Smooth muscle cell (in vitro differentiated cells): ENCODE measurements around the gene RIN3. TPM values are rescaled to one million over a fixed set of nuclear protein-coding genes. Genes with fewer than 3 reads are reported as not detected.

Source experiments
- DNase-seq: peaks from one replicate; lab custom pipeline; 2025; ENCODE audit not compliant: unreplicated experiment; lab: John Stamatoyannopoulos, UW
- H2AFZ ChIP-seq: fragments of 200-600 bp; sonication (generic); 2 replicates; pipeline ENCODE4 v1.6.0; 2016; ENCODE audit warnings: antibody characterized with exemption, low read depth, mild to moderate bottlenecking
- H3F3A ChIP-seq: fragments of 200-600 bp; sonication (generic); 2 replicates; pipeline ENCODE4 v1.6.0; 2017; ENCODE audit warnings: antibody characterized with exemption, low read depth
- H3K27ac ChIP-seq: fragments of 200-600 bp; sonication (generic); 2 replicates; pipeline ENCODE4 v1.5.1; 2016; ENCODE audit warnings: low read depth, mild to moderate bottlenecking
- H3K27me3 ChIP-seq: fragments of 200-600 bp; sonication (generic); 2 replicates; pipeline ENCODE4 v1.6.1; 2016; ENCODE audit warnings: low read depth, mild to moderate bottlenecking
- H3K36me3 ChIP-seq: fragments of 200-600 bp; sonication (generic); 2 replicates; pipeline ENCODE4 v1.5.1; 2016; ENCODE audit warnings: low read depth
- H3K4me1 ChIP-seq: fragments of 200-600 bp; sonication (generic); 2 replicates; pipeline ENCODE4 v1.5.1; 2016; ENCODE audit warnings: low read depth
- H3K4me2 ChIP-seq: fragments of 200-600 bp; sonication (generic); 2 replicates; pipeline ENCODE4 v1.6.0; 2016; ENCODE audit warnings: mild to moderate bottlenecking
- H3K4me3 ChIP-seq: fragments of 200-600 bp; sonication (generic); 2 replicates; pipeline ENCODE4 v1.5.1; 2016; ENCODE audit warnings: mild to moderate bottlenecking
- H3K79me2 ChIP-seq: fragments of 200-600 bp; sonication (generic); 2 replicates; pipeline ENCODE4 v1.6.0; 2016; ENCODE audit warnings: low read depth, mild to moderate bottlenecking
- H3K9ac ChIP-seq: fragments of 200-600 bp; sonication (generic); 2 replicates; pipeline ENCODE4 v1.6.0; 2016; ENCODE audit warnings: low read depth
- H3K9me3 ChIP-seq: fragments of 200-600 bp; sonication (generic); replicated peaks from 2 replicates; pipeline ENCODE4 v1.5.1; 2016; ENCODE audit warnings: low read depth
- H4K20me1 ChIP-seq: fragments of 200-600 bp; sonication (generic); 2 replicates; pipeline ENCODE4 v1.6.0; 2016; ENCODE audit warnings: low read depth
- WGBS: methylation state at CpG from one replicate; pipeline ENCODE4 v1.1.7; 2016; ENCODE audit warnings: low lambda C conversion rate; 5-methylcytosine and 5-hydroxymethylcytosine counted together
- polyA plus RNA-seq: library from polyadenylated mRNA; unstranded; fragments of >200 nt; fragmentation: Nextera tagmentation; extraction: Ambion mirVana; gene quantifications from 2 replicates; pipeline ENCODE4 v1.2.1, GENCODE V29; 2016
- total RNA-seq: library from RNA; depleted of rRNA; stranded (reverse); fragments of >200 nt; gene quantifications from 2 replicates; pipeline ENCODE4 v1.2.3, GENCODE V29; 2014
- TF ChIP-seq, protein P1 (sequence below): fragments of 200-600 bp; sonication (generic); IDR thresholded peaks from 2 replicates; pipeline ENCODE4 v1.5.1; 2017; ENCODE audit warnings: borderline replicate concordance, mild to moderate bottlenecking, antibody characterized with exemption; ENCODE audit not compliant: insufficient read depth, poor library complexity, severe bottlenecking

Gene RIN3
- total and polyA plus RNA-seq, 2 experiments from 2014 or later = 2.7 to 3.8 TPM

DNA sequence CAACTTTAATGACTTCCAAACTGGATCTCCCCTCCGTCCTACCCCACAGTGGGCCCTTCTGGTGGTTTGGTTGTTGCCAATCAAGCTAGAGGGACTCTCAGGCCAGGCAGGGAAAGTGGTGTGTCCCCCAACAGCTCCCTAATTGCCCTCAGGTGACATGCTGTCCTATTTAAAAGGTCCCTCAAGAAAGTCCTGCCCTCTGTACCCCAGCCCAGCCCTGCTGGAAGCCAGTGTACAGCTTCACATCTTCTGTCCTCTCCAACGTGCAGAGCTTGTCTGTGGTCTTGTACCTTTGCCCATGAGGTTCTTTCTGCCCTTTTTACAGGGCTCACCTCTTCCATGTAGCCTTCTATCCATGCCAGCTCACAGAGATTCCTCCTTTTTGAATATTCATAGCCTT, 4.2 kb downstream of the RIN3 start:
- no peak overlapping the region for H2AFZ ChIP-seq
- H3K27me3 ChIP-seq = peaks cover 4% of the 10 kb centered on the region
- H3K9me3 ChIP-seq = no peaks in the 10 kb centered on the region
- WGBS = 90% methylated on average over 2 of the region's 2 CpGs
- no peak overlapping the region for H3K27ac ChIP-seq
- DNase-seq = no peak
- H3K36me3 ChIP-seq = no peaks in the 10 kb centered on the region
- no peaks in the 10 kb centered on the region for H3K4me1 ChIP-seq
- H3K9ac ChIP-seq = no peak overlapping the region
- H3K4me3 ChIP-seq = no peak overlapping the region
- H4K20me1 ChIP-seq = no peaks in the 10 kb centered on the region
- TF ChIP-seq, protein P1, sequence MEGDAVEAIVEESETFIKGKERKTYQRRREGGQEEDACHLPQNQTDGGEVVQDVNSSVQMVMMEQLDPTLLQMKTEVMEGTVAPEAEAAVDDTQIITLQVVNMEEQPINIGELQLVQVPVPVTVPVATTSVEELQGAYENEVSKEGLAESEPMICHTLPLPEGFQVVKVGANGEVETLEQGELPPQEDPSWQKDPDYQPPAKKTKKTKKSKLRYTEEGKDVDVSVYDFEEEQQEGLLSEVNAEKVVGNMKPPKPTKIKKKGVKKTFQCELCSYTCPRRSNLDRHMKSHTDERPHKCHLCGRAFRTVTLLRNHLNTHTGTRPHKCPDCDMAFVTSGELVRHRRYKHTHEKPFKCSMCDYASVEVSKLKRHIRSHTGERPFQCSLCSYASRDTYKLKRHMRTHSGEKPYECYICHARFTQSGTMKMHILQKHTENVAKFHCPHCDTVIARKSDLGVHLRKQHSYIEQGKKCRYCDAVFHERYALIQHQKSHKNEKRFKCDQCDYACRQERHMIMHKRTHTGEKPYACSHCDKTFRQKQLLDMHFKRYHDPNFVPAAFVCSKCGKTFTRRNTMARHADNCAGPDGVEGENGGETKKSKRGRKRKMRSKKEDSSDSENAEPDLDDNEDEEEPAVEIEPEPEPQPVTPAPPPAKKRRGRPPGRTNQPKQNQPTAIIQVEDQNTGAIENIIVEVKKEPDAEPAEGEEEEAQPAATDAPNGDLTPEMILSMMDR = no peak
- no peak overlapping the region for H3K4me2 ChIP-seq
- no peaks in the 10 kb centered on the region for H3F3A ChIP-seq
- no peaks in the 10 kb centered on the region for H3K79me2 ChIP-seq

DNA sequence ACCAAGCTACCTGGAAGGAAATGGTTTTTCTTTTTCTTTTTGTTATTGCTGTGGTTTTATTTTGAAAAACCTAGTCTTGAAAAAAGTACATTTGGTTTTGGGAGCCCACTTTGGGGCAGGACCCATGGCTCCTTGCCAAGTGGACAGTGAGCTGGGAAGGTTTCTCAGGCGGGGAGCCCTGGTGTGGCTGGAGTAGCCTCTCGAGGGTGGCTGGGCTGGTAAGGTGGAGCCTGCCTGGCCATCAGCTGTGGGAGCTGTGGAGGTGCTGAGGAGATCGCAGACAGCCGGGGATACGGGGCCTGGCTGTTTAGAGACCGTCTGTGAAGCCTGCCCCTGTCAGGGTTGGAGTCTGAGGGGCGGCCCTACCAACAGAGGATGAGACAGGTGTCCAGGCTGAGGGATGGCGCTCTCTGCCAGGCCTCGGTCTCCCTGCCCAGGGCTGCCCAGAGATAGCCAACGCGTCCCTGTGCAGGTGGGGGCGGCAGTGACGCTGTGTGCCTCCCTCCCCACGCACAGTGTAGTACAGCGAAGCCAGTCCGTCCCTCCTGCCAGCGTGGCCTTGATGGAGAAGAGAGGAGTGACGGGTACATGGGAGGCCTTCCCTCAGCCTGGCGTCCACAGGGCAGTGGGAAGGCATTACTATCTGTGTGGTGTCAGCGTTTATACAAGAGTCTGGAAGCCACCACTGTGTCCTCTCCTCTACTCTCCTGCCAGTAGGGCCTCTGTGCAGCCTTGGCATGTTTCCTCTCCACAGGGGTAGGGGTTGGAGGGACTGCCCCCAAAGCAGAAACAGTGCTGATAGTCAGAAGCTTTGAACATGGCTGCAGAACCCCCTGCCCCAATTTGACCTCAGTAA, 5.9 kb downstream of the RIN3 start:
- H3K4me2 ChIP-seq = no peak overlapping the region
- no peak for DNase-seq
- H3K4me1 ChIP-seq = no peaks in the 10 kb centered on the region
- H4K20me1 ChIP-seq = no peaks in the 10 kb centered on the region
- 93% methylated on average over 20 of the region's 20 CpGs for WGBS
- H3K27ac ChIP-seq = no peak overlapping the region
- peaks cover 4% of the 10 kb centered on the region for H3K27me3 ChIP-seq
- H3K36me3 ChIP-seq = no peaks in the 10 kb centered on the region
- H2AFZ ChIP-seq = no peak overlapping the region
- no peak overlapping the region for H3K9ac ChIP-seq
- H3K4me3 ChIP-seq = no peak overlapping the region
- H3K9me3 ChIP-seq = no peaks in the 10 kb centered on the region
- H3K79me2 ChIP-seq = no peaks in the 10 kb centered on the region
- H3F3A ChIP-seq = no peaks in the 10 kb centered on the region
- TF ChIP-seq, protein P1 = no peak

DNA sequence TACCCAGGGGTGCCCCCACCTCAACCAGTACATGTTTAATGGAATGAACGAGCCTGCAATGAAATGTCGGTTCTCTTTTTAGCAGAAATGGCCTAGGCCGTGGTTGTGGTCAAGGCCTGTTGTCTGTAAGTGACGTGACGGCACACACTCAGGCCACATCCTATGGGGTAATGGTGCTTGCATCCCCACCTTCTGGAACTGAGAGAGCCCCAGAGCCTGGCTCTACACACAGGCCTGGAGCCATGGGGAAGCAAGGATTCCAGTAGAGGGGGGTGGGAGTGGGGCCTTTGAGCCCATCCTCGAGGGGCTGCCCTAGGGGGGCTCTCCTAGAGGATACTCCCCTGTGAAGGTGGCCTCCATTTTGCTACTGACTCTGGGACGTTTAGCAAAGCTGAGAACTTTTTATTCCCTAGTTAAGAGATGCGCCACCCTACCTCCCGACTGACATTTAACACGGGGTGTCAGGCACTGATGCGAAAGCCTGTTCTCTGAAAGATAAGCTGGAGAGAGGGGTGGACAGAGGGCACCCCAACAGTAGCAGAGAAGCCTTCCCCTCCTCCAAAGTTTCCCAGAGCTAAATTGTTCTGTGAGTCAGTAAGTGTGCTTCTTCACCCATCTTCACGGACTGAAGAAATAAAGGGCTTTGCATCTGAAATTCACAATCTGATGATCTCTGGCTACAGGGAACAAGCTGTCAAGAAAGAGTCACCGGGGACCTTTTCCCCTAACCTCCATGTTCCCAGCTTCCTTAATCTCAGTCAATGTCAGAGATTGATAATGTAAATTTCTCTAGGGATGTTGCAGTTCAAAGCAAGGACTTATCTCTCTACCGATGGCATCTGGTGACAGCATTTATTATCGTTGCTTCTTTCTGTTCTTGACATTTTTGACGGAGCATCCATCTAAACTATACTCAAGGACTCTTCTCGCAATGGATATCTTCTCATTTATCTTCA, 6.8 kb downstream of the RIN3 start:
- Histone ChIP-seq H4K20me1 (no peaks in the 10 kb centered on the region), H3K9ac (no peak overlapping the region), H3K36me3 (no peaks in the 10 kb centered on the region), H3K79me2 (no peaks in the 10 kb centered on the region), H3K27ac (no peak overlapping the region), H3K4me1 (no peaks in the 10 kb centered on the region), H3K9me3 (no peaks in the 10 kb centered on the region), H3K27me3 (no peaks in the 10 kb centered on the region), H3K4me2 (no peak overlapping the region), H3F3A (no peaks in the 10 kb centered on the region), H3K4me3 (no peak overlapping the region), H2AFZ (no peak overlapping the region)
- TF ChIP-seq, protein P1 = no peak
- 91% methylated on average over 17 of the region's 17 CpGs for WGBS
- no peak for DNase-seq
